NK-92 (cell line): ENCODE results near the gene PGAP3.

Experiments used
- DNase-seq: peaks from one replicate; lab custom pipeline; 2025; ENCODE audit not compliant: unreplicated experiment; lab: John Stamatoyannopoulos, UW

The PGAP3 gene

DNA sequence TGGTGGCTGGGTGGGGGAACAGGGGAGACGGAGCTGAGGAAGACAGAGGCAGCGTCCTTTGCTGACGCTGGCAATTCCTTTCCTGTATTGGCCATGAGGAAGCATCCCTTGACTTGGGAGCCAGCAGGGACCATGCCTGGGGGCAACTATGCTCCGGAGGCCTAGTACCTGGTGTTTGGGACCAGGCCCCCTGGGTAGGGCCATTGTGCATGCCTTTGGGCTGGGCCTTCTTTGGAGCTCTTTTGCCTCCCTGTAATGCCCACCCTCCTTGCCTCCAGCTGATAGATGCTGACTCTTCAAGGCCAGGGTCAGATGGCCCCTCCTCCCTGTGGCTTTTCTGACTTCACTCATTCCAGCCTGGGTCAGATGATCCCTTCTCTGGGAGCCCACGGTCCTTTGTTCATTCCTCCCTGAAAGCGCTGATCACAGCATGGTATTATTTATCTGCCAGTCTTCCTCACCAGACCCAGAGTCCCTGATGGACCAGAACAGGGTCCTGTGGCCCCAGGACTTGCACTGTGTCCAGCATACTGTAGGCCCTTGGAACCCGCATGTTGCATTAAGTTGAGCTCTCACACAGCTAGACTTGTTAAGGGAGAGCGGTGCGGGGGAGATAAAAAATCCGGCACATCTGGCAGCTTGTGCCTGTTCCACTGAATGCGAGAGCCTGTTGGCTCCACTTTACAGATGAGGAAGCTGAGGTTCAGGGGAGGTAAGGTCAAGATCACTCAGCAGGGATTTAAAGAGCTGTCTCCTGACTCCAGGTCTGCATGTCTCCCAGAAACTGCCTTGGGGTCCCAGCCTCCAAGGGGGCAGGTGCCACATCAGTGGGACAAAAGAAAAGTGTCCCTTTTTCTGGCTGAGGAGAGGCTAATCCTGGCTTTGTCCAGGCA is 48.0 kb downstream of the PGAP3 start:
- DNase-seq: no peak

DNA sequence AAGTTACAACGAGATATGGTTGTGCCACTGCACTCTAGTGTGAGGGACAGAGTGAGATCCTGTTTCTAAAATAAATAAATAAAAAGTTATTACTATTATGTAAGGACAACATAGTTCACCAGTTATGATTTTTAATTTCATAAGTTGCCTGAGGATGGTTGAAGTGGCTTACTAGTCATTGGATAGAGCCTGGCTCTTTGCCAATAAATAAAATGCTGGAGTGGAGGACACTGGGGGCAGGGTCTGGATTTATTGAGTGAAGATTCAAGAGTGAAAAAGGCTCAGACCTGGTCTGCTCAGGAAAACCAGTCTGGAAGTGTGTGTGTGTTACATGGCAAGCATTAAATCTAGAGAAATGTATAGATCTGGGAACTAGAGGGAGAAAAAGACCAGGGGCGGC is 48.8 kb downstream of the PGAP3 start:
- DNase-seq: no peak

DNA sequence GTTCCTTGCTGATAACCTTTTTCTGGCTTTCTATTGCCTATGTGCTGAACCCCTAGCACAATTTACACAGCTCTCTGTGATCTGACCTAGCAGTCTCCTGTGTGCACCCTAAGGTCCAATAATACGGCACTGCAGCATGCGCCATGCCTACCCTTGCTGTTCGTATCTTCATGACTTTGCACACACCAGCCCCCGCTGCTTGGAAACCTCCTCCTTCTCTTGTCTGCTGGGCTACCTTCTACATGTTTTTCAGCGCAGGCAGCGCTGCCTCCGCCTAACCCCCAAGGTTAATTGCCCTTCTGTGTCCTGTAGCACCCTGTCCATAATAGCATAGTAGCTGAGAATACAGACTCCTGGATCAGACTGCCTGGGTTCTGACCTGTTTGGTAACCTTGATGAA is 49.5 kb downstream of the PGAP3 start:
- no peak for DNase-seq

GRCh38 chr17:39636927-39637736 is 50.7 kb downstream of the PGAP3 start, which contains the start of gene STARD3:
STARD3 (plus strand) TSS chr17:39637144; CDS start chr17:39653532, 16,388 bp downstream.
- DNase-seq: peak; percentile 39

- no peak for DNase-seq
These were observed 51.3 kb downstream of the PGAP3 start for GRCh38 chr17:39636587-39636926.

GRCh38 chr17:39635614-39636176 is 52.2 kb downstream of the PGAP3 start:
- no peak for DNase-seq

DNA sequence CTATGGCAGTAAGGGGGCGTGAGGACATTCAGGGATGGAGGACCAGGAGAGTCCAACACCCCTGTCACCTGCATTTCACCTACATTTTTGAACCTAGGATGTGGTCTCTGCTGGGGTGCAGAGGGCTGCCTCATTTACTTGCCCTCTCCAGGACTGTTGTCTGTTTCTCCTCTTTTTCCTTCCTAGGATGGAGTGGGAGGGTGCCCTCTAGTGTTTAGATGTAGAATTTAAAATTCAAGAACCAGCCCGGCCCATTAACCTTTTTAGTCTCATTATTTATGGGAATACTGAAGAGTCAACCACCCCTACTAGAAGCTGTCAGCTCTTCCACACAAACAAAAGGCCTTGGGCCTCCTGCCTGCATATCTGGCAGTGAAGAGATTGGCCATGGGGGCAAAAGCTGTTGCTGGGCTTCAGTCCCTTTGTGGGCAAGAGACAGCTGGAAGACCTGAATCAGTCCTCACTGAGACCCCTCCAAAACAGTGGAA is 53.4 kb downstream of the PGAP3 start:
- no peak for DNase-seq

DNA sequence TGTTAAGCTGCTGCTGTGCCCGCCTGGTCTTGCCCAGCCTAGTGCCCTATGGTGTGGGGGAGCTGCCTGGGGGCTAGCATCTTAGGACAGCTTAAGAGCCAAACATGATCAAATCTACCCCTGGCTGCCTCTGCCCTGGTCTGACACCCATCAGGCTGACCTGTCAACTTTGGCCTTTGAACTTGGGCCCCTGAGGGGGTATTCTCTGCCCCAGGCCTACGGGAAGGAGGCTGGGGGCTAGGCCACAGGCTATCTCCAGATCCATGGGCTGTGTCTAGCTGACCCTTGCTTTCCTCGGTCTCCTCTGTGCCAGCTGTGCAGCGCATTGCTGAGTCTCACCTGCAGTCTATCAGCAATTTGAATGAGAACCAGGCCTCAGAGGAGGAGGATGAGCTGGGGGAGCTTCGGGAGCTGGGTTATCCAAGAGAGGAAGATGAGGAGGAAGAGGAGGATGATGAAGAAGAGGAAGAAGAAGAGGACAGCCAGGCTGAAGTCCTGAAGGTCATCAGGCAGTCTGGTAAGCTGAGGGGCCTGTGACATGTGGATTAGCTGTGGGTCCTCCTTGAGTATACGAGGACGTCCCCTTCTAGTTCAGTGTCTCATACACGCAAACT is 54.2 kb downstream of the PGAP3 start:
- no peak for DNase-seq

DNA sequence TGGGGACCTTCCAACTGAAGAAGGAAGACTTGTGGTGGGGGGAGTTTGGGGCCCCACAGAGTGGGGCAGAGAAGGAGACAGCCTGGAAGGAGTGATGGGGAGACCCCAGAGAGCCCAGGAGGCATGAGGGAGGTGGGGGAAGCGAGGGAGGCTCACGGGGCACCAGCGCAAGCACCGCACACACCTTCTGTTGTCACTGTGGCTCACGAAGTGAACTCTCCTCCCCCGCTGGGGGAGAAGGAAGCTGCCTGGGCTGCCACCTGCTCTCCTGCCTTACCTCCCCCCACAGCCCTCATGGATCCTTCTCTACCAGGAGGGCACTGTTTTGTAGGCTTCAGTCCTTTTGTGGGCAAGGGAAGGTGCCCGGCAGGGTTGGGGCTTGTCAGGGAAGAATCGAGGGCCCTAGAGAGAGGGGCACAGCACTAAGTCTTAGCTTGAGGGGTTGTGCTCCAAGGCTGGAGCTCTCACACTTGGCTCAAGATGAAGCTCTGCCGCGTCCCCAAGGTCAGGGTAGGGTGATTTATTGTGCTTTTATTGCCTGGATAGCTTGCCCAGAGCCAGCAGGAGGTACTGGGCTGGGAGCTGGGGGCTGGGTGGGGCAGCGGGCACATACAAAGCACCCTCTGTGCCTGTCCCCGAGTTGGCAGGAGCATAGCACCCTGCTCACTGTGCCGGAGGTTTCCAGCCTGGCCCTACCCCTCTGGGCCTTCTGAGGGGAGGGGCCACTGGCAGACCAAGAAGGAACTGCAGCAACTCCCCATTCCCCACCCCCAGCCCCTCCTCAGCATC is 55.5 kb downstream of the PGAP3 start:
- no peak for DNase-seq

DNA sequence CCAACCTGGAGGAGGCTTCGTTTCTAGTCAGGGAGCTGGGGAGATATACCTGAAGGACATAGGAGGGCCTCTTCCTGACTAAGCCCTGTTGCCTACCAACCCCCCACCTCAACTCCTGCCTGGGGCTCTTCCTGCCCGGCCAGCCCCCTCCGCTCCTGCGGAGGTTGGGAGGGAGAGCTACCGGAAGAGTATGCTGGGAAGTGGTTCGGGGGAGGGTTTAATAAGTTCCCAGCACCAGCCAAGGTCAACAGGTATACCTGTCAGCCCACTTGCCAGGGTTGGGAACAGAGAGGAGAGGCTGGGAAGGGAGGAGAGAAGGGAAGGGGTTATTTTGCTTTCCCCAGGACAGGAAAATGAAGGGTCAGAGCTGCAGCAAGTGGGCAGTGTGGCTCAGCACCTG is 56.5 kb downstream of the PGAP3 start:
- no peak for DNase-seq

DNA sequence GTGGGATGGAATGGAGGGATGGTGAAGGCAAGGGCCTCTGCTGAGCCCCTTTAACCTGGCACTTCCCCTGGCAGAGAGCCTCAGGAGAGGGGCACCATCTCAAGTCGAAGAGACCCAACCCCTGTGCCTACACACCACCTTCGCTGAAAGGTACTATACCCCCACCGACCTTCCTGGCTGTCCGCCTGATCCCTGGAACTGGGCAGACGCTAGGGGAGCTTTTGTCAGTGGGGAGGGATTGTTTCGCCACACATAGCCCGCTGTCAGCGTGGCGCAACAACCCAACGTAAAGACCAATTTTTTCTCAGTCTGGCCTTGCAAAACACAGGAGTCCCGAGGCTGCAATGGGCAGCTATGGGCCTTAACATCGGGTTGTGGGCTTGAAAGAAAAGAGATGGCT is 58.0 kb downstream of the PGAP3 start:
- DNase-seq: no peak

- DNase-seq: no peak
These were observed 58.4 kb downstream of the PGAP3 start for GRCh38 chr17:39629494-39629880.

DNA sequence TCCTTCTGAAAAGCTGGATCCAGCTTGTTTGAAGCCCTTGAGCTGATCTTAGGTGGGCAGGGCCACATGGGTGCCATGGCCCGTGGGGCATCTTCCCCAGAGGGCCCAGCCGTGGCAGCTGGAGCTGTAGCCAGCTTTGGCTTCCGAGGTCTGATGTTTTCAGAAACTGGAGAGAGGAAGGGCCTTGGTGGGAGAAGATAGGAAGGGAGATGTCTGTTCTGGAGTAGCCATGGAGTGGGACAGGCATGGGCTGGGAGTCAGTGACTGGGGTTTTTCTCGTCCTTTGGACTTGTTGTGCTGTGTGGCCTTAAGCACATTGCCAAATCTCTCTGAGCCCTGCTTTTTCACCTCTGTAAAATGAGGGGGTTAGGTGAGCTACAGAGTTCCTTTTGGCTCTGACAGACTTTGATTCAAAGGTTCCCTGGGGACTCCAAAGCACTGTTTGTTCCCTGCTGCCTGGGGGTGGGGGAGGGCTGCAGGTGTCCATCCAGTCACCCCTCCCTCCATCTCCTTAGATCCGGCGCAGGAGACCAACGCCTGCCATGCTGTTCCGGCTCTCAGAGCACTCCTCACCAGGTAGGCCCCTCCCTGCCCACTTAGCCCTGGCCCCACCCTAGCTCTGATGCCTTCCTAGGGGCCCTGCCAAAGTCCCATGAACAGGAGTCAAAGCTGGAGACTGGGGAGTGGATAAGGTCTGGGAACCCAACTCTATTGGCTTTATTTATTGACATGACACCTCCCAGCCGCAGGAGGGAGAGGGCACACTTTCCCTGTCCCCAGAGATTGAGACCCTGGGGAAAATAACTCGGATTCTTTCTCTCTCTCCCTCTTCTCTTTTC is 59.0 kb downstream of the PGAP3 start:
- no peak for DNase-seq

DNA sequence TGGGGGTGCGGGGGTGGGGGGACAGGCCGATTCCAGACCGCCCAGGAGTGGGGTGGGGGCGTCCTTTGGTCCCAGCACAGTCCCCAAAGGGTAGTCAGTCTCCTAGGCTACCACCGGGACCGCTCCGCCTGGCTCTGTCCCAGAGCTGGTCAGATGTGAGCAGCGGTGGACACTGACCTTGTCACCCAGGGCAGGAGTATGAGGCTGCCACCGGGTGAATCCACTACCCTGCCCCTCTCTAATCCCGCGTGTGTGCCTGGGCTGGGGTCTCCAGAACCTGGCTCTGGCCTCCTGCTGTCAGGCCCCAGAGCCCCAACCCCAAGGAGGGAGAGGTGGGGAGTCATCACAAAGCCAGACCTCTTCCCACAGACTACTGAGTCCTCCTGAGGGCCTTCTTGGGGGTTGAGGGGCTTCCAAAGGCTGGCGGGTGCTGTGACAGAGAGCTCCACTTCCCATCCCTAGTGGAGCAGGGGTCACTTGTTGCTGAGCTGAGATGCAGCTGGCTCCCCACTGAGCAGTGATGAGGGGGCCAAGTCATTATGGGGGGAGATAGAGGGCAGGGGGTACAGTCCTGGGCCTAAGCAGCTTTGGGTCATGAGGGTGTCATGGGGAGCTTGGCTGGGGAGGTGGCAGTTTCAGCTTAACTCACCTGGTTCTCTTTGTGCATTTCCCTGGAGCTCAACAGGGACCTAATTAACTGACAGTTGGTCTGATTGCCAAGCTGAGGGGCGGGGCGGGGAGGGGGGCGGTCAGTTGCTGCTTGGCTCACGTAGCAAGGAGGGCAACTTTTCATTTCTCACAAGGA is 59.9 kb downstream of the PGAP3 start:
- DNase-seq: no peak

GRCh38 chr17:39627047-39627711 is 60.7 kb downstream of the PGAP3 start:
- DNase-seq: no peak

- DNase-seq: no peak
These were observed 61.4 kb downstream of the PGAP3 start, which contains the start of gene PPP1R1B for GRCh38 chr17:39626171-39627046. PPP1R1B (plus strand) TSS chr17:39626952; CDS start chr17:39627393, 441 bp downstream.

GRCh38 chr17:39625198-39625785 is 62.6 kb downstream of the PGAP3 start:
- no peak for DNase-seq
